HG02885 (cell line): ENCODE results near the gene PLA1A.
"Not testable (repeated sequence)": the region's sequence is repeated elsewhere in the genome, so short reads cannot be mapped to it uniquely, and the experiment has no call there.

Source experiments
- ATAC-seq: cut with Tn5 transposase; IDR thresholded peaks from one replicate; pipeline ENCODE4 v1.9.1; 2021; ENCODE audit warnings: mild to moderate bottlenecking; ENCODE audit not compliant: unreplicated experiment, poor library complexity

PLA1A gene

DNA sequence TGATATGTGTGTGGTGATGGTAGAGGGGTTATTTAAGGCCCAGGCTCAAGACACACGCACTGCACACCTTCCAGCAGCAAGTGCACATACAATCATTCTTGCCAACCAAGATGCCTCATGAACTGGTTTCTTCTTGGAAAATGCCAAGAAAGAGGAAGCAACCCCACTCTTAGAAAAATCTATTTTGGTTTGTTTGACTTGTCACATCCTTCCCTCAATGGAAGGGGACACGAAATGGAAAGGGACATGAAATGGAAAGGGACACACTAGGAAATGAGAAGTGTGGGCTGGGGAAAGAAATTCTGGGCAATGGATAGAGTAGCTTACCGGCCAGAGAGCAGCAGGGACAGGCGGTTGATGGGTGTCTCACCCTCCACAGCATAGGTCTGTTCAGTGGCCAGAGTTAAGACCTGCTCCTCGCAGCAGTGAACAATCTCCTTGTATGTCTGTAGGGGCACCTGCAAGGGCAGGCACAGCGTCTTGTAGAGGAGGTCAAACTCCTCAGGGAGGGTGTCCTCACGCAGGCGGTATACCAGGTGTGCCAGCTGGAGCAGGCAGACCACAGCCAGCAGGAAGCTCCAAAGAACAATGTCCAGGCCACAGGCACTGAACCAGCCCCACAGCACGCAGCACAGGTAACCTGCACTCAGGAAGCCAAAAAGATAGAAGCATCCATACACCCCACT, 62.1 kb downstream of the PLA1A start:
- ATAC-seq = no peak

DNA sequence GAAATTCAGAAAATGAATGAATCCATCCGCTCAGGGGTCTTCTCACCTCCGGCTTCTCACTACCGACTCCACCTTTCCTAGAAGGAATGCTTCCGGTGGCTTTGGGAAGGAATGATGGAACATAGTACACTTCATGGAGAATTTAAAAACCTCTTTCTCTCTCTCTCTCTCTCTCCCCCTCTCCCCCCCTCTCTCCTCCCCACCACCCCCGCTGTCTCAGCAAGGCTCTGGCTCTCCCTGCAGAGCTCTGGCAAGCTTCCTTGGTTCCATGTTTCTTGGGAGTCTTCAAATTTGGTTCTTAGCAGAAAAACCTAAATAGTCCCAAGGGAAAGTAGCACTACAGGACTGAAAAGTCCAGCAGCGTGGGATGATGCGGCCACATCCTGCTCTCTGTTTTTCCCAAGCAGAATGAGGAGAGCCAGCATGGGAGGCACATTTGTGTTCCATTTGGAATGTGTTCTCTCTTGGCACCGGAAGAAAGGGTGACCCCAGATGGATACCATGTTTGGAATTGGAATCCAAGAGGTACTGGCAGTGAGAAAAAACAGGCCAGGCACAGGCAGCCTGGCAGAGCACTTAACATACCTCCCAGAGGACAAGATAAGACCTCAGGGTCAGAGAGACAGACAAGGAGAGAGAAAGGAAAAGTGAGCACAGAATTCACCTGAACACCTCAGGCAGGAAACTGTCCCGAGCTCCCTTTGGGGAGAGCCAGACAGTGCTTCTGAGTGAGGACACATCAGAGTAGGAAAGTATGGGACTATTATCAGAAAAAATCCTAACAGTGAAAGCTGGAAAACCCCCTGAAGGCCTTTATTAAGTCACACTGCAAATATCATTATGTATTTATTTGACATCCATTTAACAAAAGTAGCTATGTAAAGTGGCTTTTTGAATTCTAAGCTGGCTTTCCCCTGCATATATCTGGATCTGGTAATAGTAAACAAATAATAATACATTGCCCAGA, 63.1 kb downstream of the PLA1A start, which contains the start of gene POPDC2:
Gene POPDC2 (minus strand): TSS at position 116 of the 967 bp plus-strand sequence. CDS start 166 bp downstream, outside the sequence.
- ATAC-seq = no peak

DNA sequence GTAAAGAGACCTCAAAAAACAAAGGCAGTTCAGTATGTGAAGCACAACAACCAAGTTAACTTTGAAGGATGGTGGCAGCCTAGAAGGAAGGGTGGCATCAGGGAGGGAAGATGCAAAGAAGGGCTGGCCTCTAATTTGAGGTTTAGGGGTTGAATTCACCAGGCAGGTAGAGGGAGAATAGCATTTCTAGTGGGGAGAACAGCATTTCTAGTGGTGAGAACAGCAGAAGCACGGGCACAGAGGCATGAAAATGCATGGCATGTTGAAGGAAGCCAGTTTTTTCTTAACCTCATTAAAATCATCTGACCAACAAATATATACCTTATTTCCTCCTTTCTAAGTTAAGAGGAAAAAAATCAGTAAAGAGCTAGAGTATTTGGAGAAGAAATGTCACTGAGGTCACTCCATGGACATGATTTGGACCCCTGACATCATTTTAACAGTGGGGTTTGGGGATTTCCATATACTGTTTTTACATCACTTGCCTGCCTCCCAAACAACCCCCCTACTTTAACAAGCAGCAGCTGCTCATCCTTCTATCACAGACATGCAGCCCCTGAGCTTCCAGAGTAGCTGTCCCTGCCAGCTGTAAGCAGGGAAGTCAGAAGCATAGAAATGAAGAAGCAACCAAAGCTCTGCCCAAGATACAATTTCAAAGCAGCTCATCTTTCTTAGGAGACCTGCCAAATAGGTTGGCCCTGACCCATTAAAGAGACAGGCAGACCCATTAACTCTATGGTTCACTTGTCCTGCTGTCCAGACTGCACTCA, 65.1 kb downstream of the PLA1A start:
- ATAC-seq = no peak

- ATAC-seq = no peak
These were observed 66.2 kb downstream of the PLA1A start for GRCh38 chr3:119663885-119664284.

- ATAC-seq = no peak
These were observed 66.7 kb downstream of the PLA1A start for GRCh38 chr3:119664370-119664769.

DNA sequence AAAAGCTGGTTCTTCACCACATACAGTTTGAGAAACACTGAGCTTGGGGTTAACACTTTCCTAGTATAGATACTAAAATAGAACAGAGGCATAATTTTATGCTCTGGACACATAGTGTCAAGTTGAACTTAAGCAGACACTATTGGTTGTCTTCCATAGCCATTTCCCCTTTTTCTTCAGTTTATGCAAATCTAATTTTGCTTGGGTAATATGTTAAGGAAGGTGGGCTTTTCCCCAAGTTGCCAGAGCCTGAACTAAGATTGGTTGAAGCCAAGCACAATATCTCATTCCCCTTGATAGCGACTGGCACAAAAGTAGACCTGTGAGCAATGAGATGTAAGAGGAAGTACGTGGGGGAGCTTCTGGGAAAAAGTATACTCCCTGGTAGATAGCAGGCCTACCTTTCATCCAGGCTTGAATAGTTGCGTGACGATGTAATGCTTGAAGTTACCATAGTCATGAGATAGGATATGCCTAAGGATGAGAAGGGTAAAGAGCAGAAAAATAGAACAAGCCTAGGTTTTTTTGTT, 67.2 kb downstream of the PLA1A start:
- ATAC-seq = peak; percentile 24

- no peak for ATAC-seq
These were observed 68.4 kb downstream of the PLA1A start for GRCh38 chr3:119665954-119666559.

DNA sequence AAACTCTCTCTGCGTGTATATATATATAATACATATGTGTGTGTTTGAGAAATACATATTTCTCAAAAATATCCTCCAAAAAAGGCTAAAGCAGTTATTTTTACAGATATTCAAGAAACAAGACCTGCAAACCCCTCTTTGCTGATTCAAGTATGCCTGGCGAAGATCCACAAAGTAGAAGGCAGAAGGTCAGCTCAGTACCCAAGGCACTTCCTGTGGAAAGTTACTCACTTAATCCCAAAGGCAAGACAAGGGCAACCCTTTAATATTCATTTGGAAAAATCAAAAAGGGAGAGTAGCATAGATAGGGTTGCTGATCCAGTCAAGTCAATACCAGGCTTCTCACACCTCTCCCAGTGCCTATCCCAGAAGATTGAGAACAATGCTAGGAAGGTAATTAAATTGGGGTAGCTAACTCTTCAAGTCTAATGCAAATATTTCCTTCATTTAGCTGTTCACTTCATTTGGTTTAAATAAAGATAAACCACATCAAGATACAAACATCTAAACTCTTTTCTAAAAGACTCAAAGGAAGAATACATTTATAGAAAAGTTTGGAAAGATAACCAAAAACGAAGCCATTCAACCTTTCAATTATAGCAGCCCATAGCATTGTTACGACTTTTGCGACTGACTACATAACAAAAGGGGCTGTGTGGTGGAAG, 72.4 kb downstream of the PLA1A start:
- ATAC-seq = no peak

DNA sequence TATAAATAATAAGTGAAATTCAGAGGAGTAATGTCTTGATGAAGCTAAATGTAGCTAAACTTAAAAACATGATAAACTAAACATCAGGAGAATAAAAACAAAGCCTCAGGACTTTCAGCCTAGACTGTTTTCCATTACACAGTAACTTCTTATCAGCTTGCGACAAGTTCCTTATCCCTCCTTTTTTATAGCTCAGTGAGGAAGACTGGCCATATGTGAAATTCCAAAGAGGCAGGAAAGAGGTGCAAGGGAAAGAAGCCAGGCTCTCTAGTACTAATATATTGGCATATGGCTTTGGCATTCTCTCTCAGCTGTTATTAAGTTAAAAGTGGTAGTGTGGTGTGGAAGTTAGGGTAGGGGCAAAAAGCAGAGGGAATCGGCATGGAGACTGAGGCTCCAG, 75.1 kb downstream of the PLA1A start:
- no peak for ATAC-seq

DNA sequence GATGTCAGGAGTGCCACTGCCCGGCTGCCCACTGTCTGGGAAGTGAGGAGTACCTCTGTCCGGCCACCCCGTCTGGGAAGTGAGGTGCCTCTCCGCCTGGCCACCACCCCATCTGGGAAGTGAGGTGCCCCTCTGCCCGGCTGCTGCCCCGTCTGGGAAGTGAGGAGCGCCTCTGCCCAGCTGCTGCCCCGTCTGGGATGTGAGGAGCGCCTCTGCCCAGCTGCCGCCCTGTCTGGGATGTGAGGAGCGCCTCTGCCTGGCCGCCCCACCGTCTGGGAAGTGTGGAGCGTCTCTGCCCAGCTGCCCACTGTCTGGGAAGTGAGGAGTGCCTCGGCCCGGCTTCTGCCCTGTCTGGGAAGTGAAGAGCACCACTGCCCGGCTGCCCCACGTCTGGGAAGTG, 76.2 kb downstream of the PLA1A start:
- ATAC-seq = no peak

- no peak for ATAC-seq
These were observed 77.6 kb downstream of the PLA1A start for GRCh38 chr3:119675188-119675874.

DNA sequence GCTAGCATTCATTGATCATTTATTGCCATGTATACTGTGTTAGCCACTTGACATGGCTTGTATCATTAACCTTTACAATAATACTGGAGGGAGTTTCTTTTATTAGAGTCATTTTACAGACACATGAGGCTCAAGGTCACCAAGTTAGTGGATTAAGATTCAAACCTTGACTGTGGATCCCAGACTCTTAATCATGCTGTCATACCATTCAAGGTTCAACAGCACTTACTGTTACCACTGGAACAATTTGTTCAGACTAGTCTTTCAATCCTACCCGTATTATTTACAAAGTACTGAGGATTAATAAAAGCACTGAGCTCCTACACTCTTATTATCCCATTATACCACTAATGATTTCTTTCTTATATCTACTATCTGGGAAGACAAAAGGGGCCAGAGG, 78.3 kb downstream of the PLA1A start:
- no peak for ATAC-seq

- ATAC-seq = peak; percentile 87
These were observed 79.3 kb downstream of the PLA1A start, which contains the start of gene COX17 for GRCh38 chr3:119676771-119677640. Gene COX17 (minus strand): TSS chr3:119677406. CDS start chr3:119677310, 96 bp downstream.

DNA sequence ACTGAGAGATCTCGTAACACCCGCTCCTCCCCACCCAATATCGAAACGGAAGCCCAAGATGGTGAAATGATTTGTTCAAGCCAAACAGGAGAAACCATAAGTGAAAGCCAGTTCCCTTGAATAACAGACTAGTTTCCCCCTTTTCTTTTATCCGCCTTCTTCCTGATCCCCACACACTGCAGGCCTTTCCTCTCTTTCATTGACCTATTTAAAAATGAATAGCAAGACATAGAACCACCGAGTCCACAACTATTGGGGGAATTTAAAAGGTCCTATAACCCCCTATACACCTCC, 79.9 kb downstream of the PLA1A start:
- no peak for ATAC-seq

DNA sequence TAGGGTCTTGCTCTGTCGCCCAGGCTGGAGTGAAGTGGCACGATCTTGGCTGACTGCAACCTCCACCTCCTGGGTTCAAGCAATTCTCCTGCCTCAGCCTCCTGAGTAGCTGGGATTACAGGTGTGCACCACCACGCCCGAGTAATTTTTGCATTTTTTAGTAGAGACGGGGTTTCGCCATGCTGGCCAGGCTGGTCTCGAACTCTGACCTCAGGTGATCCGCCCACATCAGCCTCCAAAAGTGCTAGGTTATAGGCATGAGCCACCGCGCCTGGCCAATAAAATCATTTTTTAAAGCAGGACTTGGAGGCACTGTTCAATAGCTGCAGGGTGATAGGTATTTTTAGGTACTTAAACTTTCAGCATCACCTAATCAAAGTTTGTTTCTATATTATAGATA, 80.5 kb downstream of the PLA1A start:
- ATAC-seq = not testable (repeated sequence)
